COR-L47 (cell line): ENCODE measurements around the gene DPM3.

Source experiments
- DNase-seq: peaks from one replicate; lab custom pipeline; 2025; lab: John Stamatoyannopoulos, UW

Gene DPM3

DNA sequence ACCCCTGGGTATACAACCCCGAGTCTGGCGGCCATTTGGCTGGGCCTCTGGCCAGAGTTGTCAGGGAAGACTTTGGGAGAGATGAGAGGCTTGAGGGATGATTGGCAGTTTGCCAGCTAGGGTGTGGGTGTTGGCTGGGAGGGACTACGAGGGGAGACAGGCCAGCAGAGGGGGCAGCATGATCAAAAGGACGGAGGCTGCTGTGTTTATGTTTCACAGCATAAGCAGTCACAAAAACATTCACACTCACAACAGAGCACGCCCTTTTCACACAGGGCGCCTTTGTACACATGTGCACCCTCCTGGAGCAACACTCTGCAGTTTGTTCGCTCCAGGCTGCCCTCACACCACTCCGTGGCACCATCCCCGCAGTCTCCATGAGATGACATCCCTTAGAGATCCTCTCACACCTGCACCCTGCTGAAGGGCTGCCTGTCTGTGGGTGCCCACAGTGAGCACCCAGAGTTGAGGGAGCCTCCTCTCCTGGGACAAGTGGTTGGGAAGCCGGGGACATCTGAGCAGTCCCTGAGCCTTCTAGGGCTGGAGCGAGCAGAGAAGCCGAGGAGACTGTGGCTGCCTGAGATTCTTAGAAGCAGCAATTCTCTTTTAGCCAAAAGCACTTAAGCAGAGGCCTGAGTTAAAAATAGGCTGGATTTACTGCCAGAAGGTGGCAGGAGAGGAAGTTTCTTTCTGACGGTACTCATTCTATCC lies 46.3 kb downstream of the DPM3 start:
- DNase-seq: peak; percentile 97

DNA sequence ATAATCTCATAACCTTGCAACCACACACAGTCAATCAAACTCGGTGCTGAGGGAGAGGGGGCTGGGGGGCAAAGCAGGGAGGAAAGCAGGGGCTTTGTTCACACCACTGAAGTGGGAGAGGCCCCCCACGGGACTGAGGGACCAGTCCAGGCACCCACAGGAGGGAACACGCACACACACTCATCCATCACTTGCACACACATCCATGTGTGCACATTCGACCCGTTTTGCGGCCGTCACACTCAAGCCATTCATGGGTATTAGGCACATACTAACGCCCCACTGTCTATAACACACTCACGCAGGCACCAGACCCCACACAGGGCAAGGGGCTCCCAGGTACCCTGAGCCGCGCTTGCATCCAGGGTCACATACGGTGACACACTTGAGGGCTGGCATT lies 47.7 kb downstream of the DPM3 start:
- no peak for DNase-seq

DNA sequence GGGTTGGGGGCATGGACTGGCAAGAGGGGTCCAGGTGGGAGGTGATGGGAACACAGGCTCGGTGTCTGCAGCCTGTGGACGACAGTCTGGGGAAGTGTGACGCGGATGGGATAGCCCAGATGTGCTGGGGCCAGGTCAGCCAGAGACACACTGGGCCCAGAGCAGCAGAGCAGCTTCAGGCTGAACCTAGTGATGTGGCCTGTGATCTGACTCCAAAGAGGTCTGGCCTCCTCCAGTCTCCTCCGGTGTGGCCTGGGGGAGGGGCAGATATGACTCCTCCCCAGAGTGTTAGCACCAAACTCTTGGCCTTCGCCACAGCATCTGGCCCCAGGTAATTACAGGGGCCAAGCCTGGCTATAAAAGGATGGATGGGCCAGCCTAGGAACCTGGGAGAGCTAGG lies 48.2 kb downstream of the DPM3 start:
- DNase-seq: no peak

DNA sequence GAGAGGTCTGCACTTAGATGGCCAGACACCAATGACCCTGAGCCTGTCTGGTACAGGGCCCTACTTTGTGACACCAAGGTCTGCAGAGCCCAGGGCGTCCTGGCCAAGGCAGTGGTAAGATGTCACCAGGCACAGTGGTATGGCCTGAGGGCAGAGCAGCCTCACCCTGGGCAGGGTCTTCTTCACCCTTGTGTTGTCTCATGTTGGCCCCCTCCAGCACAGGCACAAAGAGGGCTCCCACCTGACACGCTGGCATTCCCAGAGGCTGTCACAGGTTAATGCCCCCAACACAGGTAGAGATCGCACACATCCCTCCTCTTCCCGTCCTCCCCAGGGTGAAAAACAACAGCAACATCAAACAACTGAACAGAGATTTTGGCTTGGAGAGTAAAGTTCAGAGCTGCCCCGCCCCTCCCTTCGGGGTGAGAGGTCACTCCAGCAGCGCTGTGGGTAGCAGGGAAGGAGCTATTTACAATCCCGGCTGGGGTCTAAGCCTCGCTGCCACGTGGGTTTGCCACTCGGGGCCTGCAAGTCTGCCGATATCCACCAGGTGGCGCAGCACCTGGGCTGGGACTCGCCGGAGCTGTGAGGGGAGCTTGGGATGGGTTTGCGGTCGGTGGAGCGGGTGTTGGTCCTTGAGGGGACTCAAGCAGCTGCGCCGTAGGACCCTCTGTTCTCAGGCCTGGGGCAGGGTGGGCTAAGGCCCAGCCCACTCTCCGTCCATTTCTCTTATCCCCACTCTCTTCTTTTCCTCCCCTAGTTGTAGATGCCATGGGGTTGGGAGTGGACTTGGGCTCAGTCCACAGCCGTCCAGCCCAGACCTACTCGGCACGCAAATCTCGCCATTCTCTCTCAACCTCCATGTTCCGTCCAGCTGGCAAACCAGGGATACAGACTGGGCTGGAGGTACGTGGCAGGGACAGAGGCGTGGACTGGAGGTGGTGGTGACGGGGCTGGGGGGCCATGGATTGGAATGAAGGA lies 49.0 kb downstream of the DPM3 start:
- DNase-seq: peak; percentile 77
